ENCODE results near the gene SAMD11.

DNA sequence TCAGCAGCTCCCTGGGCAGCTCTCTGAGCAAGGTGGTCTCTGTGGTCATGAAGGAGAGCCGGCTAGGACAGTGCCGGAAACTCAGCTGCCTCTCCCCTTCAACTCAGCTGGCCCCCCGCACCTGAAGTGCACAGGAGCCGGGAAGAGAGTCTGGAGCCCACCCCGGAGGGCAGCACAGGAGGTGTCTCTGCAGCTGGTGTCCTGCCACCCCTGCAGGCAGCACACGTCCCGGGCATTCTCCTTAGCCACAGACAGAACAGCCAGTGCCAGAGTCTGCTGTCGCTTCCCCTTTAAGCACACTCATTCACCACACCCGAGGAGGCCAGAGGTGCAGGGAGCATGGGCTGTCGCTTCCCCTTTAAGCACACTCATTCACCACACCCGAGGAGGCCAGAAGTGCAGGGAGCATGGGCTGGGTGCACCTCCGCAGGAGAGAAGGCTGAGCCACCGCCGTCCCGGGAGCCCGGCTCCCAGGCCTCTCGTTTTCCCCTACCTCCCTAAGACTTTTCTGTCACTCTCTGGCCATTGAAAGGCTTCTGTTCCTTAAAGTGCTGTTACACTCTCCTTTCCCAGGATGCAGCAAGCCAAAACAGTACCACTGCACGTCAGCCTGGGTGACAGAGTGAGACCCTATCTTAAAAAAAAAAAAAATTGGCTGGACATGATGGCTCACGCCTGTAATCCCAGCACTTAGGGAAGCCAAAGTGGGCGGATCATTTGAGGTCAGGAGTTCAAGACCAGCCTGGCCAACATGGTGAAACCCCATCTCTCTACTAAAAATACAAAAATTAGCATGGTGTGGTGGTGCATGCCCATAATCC lies 16.9 kb upstream of the SAMD11 start:
- TF ChIP-seq, protein P1, sequence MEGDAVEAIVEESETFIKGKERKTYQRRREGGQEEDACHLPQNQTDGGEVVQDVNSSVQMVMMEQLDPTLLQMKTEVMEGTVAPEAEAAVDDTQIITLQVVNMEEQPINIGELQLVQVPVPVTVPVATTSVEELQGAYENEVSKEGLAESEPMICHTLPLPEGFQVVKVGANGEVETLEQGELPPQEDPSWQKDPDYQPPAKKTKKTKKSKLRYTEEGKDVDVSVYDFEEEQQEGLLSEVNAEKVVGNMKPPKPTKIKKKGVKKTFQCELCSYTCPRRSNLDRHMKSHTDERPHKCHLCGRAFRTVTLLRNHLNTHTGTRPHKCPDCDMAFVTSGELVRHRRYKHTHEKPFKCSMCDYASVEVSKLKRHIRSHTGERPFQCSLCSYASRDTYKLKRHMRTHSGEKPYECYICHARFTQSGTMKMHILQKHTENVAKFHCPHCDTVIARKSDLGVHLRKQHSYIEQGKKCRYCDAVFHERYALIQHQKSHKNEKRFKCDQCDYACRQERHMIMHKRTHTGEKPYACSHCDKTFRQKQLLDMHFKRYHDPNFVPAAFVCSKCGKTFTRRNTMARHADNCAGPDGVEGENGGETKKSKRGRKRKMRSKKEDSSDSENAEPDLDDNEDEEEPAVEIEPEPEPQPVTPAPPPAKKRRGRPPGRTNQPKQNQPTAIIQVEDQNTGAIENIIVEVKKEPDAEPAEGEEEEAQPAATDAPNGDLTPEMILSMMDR (IDR thresholded peaks at IDR 0.05) = no peak
- TF ChIP-seq POLR2AphosphoS5 (IDR thresholded peaks at IDR 0.05) = no peak
- no peak for TF ChIP-seq POLR2A (IDR thresholded peaks at IDR 0.05)

Measured in prostate gland (tissue), 2 donors.